IMR-90 (cell line): ENCODE results near the gene RNF19B. TPM values are rescaled to one million over a fixed set of nuclear protein-coding genes. Genes with fewer than 3 reads are reported as not detected.

Experiments used
- ATAC-seq: fragments of 200-7000 bp; cut with Tn5 transposase; 2 replicates; pipeline ENCODE4 v1.9.1; 2020; ENCODE audit warnings: low read depth, mild to moderate bottlenecking, moderate library complexity
- BruUV-seq: library from RNA; stranded (reverse); fragments of 400-500 nt; replicated peaks from 2 replicates; lab custom pipeline; 2021; lab: Mats Ljungman, UMichigan
- CTCF ChIA-PET: fragments of 300-600 bp; formaldehyde crosslinking; extraction: SDS; loops from one replicate; lab custom pipeline; 2021; ENCODE audit warnings: antibody characterized with exemption; lab: Yijun Ruan, JAX
- POLR2A ChIA-PET: fragments of 300-600 bp; sonication (Branson Sonifier 250); formaldehyde crosslinking; loops from one replicate; lab custom pipeline; 2022; ENCODE audit warnings: antibody characterized with exemption; ENCODE audit not compliant: unreplicated experiment; lab: Charles Lee
- DNase-seq: peaks from one replicate; pipeline ENCODE4 v3.0.0; 2013
- H2AFZ ChIP-seq: replicated peaks from 2 replicates; pipeline ENCODE3; 2013; ENCODE audit warnings: low read length, mild to moderate bottlenecking; ENCODE audit not compliant: poor library complexity
- H2AK5ac ChIP-seq: 2 replicates; pipeline ENCODE4 v1.6.1; 2013; ENCODE audit warnings: low read depth, low read length, inconsistent platforms
- H2AK9ac ChIP-seq: replicated peaks from 2 replicates; pipeline ENCODE3; 2013; ENCODE audit warnings: mild to moderate bottlenecking, low read depth, low read length, moderate library complexity; ENCODE audit not compliant: poor library complexity
- H2BK120ac ChIP-seq: 2 replicates; pipeline ENCODE4 v1.6.1; 2013; ENCODE audit warnings: low read depth, low read length, inconsistent platforms
- H2BK15ac ChIP-seq: 3 replicates; pipeline ENCODE4 v1.6.1; 2013; ENCODE audit warnings: low read depth, low read length, inconsistent platforms
- H2BK20ac ChIP-seq: 2 replicates; pipeline ENCODE4 v1.6.1; 2013; ENCODE audit warnings: low read depth, mild to moderate bottlenecking, inconsistent platforms, low read length, moderate library complexity
- H2BK5ac ChIP-seq: 2 replicates; pipeline ENCODE4 v1.6.1; 2013; ENCODE audit warnings: mild to moderate bottlenecking, low read depth, low read length, inconsistent platforms; ENCODE audit not compliant: poor library complexity, severe bottlenecking
- H3K14ac ChIP-seq: replicated peaks from 2 replicates; pipeline ENCODE4 v1.6.1; 2013; ENCODE audit warnings: low read depth, low read length, inconsistent platforms
- H3K18ac ChIP-seq: 2 replicates; pipeline ENCODE4 v1.6.1; 2013; ENCODE audit warnings: low read depth, low read length, control low read depth
- H3K23ac ChIP-seq: 2 replicates; pipeline ENCODE4 v1.6.1; 2013; ENCODE audit warnings: low read depth, low read length, inconsistent platforms
- H3K27ac ChIP-seq: 2 replicates; pipeline ENCODE4 v1.5.1; 2013; ENCODE audit warnings: mild to moderate bottlenecking, control low read depth, low read length; ENCODE audit not compliant: insufficient read depth
- H3K27me3 ChIP-seq: 2 replicates; pipeline ENCODE4 v1.6.1; 2013; ENCODE audit warnings: low read length; ENCODE audit not compliant: control insufficient read depth, insufficient read depth
- H3K36me3 ChIP-seq: 2 replicates; pipeline ENCODE4 v1.6.1; 2013; ENCODE audit warnings: low read length, mixed read lengths; ENCODE audit not compliant: control insufficient read depth, insufficient read depth
- H3K4ac ChIP-seq: 2 replicates; pipeline ENCODE4 v1.6.1; 2013; ENCODE audit warnings: low read depth, low read length, inconsistent platforms
- H3K4me1 ChIP-seq: 2 replicates; pipeline ENCODE4 v1.6.1; 2013; ENCODE audit warnings: low read length, mixed read lengths; ENCODE audit not compliant: control insufficient read depth, insufficient read depth
- H3K4me2 ChIP-seq: 2 replicates; pipeline ENCODE4 v1.6.1; 2013; ENCODE audit warnings: low read depth, mild to moderate bottlenecking, control low read depth, low read length, moderate library complexity
- H3K4me3 ChIP-seq: 2 replicates; pipeline ENCODE4 v1.5.1; 2013; ENCODE audit warnings: low read depth, mild to moderate bottlenecking, control low read depth, low read length, moderate library complexity; ENCODE audit not compliant: insufficient read depth
- H3K56ac ChIP-seq: 2 replicates; pipeline ENCODE4 v1.6.1; 2013; ENCODE audit warnings: low read length, inconsistent platforms; ENCODE audit not compliant: insufficient read depth; ENCODE audit errors: extremely low read depth
- H3K79me1 ChIP-seq, 2 experiments: 2 replicates each; pipeline ENCODE4 v1.6.1; 2013; ENCODE audit warnings: low read length in 2 of 2, inconsistent platforms in 1 of 2, low read depth in 1 of 2
- H3K9ac ChIP-seq: 2 replicates; pipeline ENCODE4 v1.6.1; 2013; ENCODE audit warnings: low read depth, low read length, control low read depth
- H3K9me1 ChIP-seq: 2 replicates; pipeline ENCODE4 v1.6.1; 2013; ENCODE audit warnings: low read length, inconsistent platforms; ENCODE audit not compliant: insufficient read depth
- H3K9me3 ChIP-seq: 2 replicates; pipeline ENCODE4 v1.6.1; 2013; ENCODE audit warnings: low read length; ENCODE audit not compliant: control insufficient read depth, insufficient read depth
- H4K20me1 ChIP-seq: 2 replicates; pipeline ENCODE4 v1.6.1; 2013; ENCODE audit warnings: low read length, inconsistent platforms; ENCODE audit not compliant: insufficient read depth
- H4K5ac ChIP-seq: 2 replicates; pipeline ENCODE4 v1.6.1; 2013; ENCODE audit warnings: mild to moderate bottlenecking, low read depth, low read length, control low read depth
- H4K8ac ChIP-seq, 2 experiments: 2 replicates each; pipeline ENCODE4 v1.6.1; 2013; ENCODE audit warnings: low read depth in 2 of 2, low read length in 2 of 2, control low read depth in 1 of 2, inconsistent platforms in 1 of 2
- H4K91ac ChIP-seq: 2 replicates; pipeline ENCODE4 v1.6.1; 2013; ENCODE audit warnings: low read depth, low read length, inconsistent platforms; ENCODE audit not compliant: insufficient read depth
- BHLHE40 ChIP-seq: fragments of 150-350 bp; IDR thresholded peaks from 2 replicates; pipeline ENCODE4 v1.6.1; 2016; ENCODE audit warnings: mild to moderate bottlenecking, low read depth, low read length
- CEBPB ChIP-seq: IDR thresholded peaks from 2 replicates; pipeline ENCODE4 v1.6.1; 2012; ENCODE audit warnings: low read depth, low read length, improper control_type of control experiment
- CHD1 ChIP-seq: IDR thresholded peaks from 2 replicates; pipeline ENCODE4 v1.6.1; 2012; ENCODE audit warnings: low read depth, low read length, improper control_type of control experiment
- FOS ChIP-seq: fragments of 150-350 bp; IDR thresholded peaks from 2 replicates; pipeline ENCODE4 v1.6.1; 2016; ENCODE audit warnings: low read depth, low read length
- MAFK ChIP-seq: IDR thresholded peaks from 2 replicates; pipeline ENCODE4 v1.6.1; 2012; ENCODE audit warnings: low read depth, low read length, improper control_type of control experiment
- MAZ ChIP-seq: IDR thresholded peaks from 2 replicates; pipeline ENCODE4 v1.6.1; 2012; ENCODE audit warnings: low read depth, mild to moderate bottlenecking, low read length, improper control_type of control experiment, moderate library complexity, borderline replicate concordance
- POLR2A ChIP-seq: IDR thresholded peaks from 2 replicates; pipeline ENCODE4 v1.6.1; 2012; ENCODE audit warnings: mild to moderate bottlenecking, low read depth, low read length
- RAD21 ChIP-seq: IDR thresholded peaks from 2 replicates; pipeline ENCODE4 v1.6.1; 2012; ENCODE audit warnings: low read length, improper control_type of control experiment
- RCOR1 ChIP-seq: IDR thresholded peaks from 2 replicates; pipeline ENCODE4 v1.6.1; 2012; ENCODE audit warnings: mild to moderate bottlenecking, low read length, improper control_type of control experiment; ENCODE audit not compliant: insufficient replicate concordance
- RFX5 ChIP-seq: IDR thresholded peaks from 2 replicates; pipeline ENCODE4 v1.8.0; 2012; ENCODE audit warnings: low read depth, mild to moderate bottlenecking, low read length, moderate library complexity
- WGBS, 2 experiments: methylation state at CpG; one replicate each; pipeline versions ENCODE4 v1.1.5 to v1.1.7; 2013; ENCODE audit warnings: missing lambda C conversion rate in 2 of 2; ENCODE audit not compliant: insufficient read length in 1 of 2; ENCODE audit errors: extremely low coverage in 2 of 2; 5-methylcytosine and 5-hydroxymethylcytosine counted together
- dilution Hi-C: fragments of 300-500 bp; cut with HindIII; formaldehyde crosslinking; loops from one replicate; pipeline ENCODE4 v1.14.3; 2018; ENCODE audit warnings: low sequenced_read_pairs; ENCODE audit not compliant: unreplicated experiment
- in situ Hi-C: fragments of 300-500 bp; cut with MboI; formaldehyde crosslinking; loops from 3 replicates; pipeline ENCODE4 v1.14.3; 2019; ENCODE audit warnings: low sequenced_read_pairs, inconsistent platforms, mixed read lengths
- intact Hi-C: fragments of 100-400 bp; cut with micrococcal nuclease; formaldehyde crosslinking; loops from 2 replicates; pipeline ENCODE4 v1.10.0; 2022
- polyA plus RNA-seq, 3 experiments: library from polyadenylated mRNA; depleted of rRNA; stranded (reverse); fragments of >200 nt; gene quantifications; 2 replicates each; pipeline ENCODE4 v1.2.3, GENCODE V29; 2012; ENCODE audit warnings: low replicate concordance in 1 of 3
- total RNA-seq: library from RNA; depleted of rRNA; stranded (reverse); fragments of >200 nt; gene quantifications from 2 replicates; pipeline ENCODE4 v1.2.3, GENCODE V29; 2012
- TF ChIP-seq, protein P1 (sequence below): fragments of 150-350 bp; IDR thresholded peaks from 2 replicates; pipeline ENCODE4 v1.6.1; 2016; ENCODE audit warnings: low read depth, mild to moderate bottlenecking, low read length, moderate library complexity, borderline replicate concordance
- TF ChIP-seq, protein P2 (sequence below): conservative IDR thresholded peaks from 2 replicates; pipeline ENCODE4 v1.5.1; 2012; ENCODE audit warnings: mild to moderate bottlenecking, low read depth, low read length, improper control_type of control experiment
- TF ChIP-seq, protein P3 (sequence below): fragments of 150-350 bp; IDR thresholded peaks from 2 replicates; pipeline ENCODE4 v1.6.1; 2017; ENCODE audit warnings: mild to moderate bottlenecking, antibody characterized with exemption, low read length, low read depth

Gene RNF19B
- total and polyA plus RNA-seq, 2 of the 4 experiments (the other 2 are of a cell fraction), result 10.0 to 11.6 TPM

DNA sequence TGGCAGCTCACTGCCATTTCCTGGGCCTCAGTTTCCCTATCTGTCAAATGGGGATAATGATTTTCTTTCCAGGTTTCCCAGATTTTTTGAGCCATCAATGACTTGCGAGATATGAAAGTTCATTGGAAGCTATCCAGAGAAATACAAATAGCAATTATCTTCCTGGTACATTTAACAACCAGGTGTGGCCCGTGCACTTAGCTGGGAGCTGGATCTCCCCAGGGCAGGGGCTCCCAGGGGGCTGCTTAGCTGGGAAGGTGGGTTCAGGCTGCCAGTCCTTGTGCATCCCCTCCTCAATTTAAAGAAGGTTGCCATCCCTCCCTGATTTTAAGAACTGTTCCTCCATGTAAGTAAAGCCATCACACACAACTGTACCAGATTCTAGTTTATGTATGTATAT lies 59.8 kb downstream of the RNF19B start:
- no peaks in the 10 kb centered on the region; the same call in 1 of the 2 replicates for H3K9me1 ChIP-seq
- no peak overlapping the region for H4K91ac ChIP-seq
- H3K79me1 ChIP-seq, result 0 out of 4 replicates have a peak, but pooled peaks cover 0 to 9% of the 10 kb centered on the region in 2 experiments
- no TSS peak for BruUV-seq
- no peaks in the 10 kb centered on the region for H3K36me3 ChIP-seq
- ChIA-PET CTCF (interaction anchor here (0.6 to 0.8 kb wide), 3 partner anchors 10 to 420 kb away, joined by 3 read pairs; no protein-coding TSS in a partner anchor), POLR2A (no interaction called here)
- H4K5ac ChIP-seq, result no peak overlapping the region
- TF ChIP-seq RCOR1 (no peak), CHD1 (no peak), POLR2A (no peak), CEBPB (no peak), FOS (no peak), RFX5 (no peak), BHLHE40 (no peak), MAFK (no peak), MAZ (no peak), RAD21 (no peak)
- TF ChIP-seq, protein P1, sequence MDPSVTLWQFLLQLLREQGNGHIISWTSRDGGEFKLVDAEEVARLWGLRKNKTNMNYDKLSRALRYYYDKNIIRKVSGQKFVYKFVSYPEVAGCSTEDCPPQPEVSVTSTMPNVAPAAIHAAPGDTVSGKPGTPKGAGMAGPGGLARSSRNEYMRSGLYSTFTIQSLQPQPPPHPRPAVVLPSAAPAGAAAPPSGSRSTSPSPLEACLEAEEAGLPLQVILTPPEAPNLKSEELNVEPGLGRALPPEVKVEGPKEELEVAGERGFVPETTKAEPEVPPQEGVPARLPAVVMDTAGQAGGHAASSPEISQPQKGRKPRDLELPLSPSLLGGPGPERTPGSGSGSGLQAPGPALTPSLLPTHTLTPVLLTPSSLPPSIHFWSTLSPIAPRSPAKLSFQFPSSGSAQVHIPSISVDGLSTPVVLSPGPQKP, result no peak
- TF ChIP-seq, protein P2, sequence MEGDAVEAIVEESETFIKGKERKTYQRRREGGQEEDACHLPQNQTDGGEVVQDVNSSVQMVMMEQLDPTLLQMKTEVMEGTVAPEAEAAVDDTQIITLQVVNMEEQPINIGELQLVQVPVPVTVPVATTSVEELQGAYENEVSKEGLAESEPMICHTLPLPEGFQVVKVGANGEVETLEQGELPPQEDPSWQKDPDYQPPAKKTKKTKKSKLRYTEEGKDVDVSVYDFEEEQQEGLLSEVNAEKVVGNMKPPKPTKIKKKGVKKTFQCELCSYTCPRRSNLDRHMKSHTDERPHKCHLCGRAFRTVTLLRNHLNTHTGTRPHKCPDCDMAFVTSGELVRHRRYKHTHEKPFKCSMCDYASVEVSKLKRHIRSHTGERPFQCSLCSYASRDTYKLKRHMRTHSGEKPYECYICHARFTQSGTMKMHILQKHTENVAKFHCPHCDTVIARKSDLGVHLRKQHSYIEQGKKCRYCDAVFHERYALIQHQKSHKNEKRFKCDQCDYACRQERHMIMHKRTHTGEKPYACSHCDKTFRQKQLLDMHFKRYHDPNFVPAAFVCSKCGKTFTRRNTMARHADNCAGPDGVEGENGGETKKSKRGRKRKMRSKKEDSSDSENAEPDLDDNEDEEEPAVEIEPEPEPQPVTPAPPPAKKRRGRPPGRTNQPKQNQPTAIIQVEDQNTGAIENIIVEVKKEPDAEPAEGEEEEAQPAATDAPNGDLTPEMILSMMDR, result no peak
- TF ChIP-seq, protein P3, sequence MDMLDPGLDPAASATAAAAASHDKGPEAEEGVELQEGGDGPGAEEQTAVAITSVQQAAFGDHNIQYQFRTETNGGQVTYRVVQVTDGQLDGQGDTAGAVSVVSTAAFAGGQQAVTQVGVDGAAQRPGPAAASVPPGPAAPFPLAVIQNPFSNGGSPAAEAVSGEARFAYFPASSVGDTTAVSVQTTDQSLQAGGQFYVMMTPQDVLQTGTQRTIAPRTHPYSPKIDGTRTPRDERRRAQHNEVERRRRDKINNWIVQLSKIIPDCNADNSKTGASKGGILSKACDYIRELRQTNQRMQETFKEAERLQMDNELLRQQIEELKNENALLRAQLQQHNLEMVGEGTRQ, result no peak
- dilution Hi-C loops, result no loop called here
- no peak overlapping the region for H3K23ac ChIP-seq
- no peak overlapping the region for H2BK20ac ChIP-seq
- ATAC-seq (no peak), DNase-seq (no peak)
- no peak overlapping the region for H3K9ac ChIP-seq
- H3K14ac ChIP-seq, result no peak overlapping the region
- in situ Hi-C loops, result no loop called here
- H4K20me1 ChIP-seq, result no peaks in the 10 kb centered on the region
- no peak overlapping the region for H3K56ac ChIP-seq
- H2AFZ ChIP-seq, result no peak overlapping the region
- H3K27me3 ChIP-seq, result peaks cover 5% of the 10 kb centered on the region
- no peak overlapping the region for H2BK5ac ChIP-seq
- H3K4me2 ChIP-seq, result no peak overlapping the region
- no peak overlapping the region for H3K4ac ChIP-seq
- no peaks in the 10 kb centered on the region for H3K9me3 ChIP-seq
- no peak overlapping the region for H4K8ac ChIP-seq
- intact Hi-C loops, result no loop called here
- H3K4me1 ChIP-seq, result peaks cover 2% of the 10 kb centered on the region; the same call in 1 of the 2 replicates
- no CpG with 5 or more reads among the region's 2 CpGs for WGBS, 2 experiments
- H3K4me3 ChIP-seq, result no peak overlapping the region
- no peak overlapping the region for H2AK5ac ChIP-seq
- no peak overlapping the region for H2BK15ac ChIP-seq
- no peak overlapping the region for H3K18ac ChIP-seq
- no peak overlapping the region for H3K27ac ChIP-seq
- H2AK9ac ChIP-seq, result no peak overlapping the region
- H2BK120ac ChIP-seq, result no peak overlapping the region
